ENCODE data around the gene ADTRP. TPM values are rescaled to one million over a fixed set of nuclear protein-coding genes. Genes with fewer than 3 reads are reported as not detected.
A peak's percentile ranks its signal among the peaks of the same experiment; 100 is the strongest.

The ADTRP gene
- total and polyA plus RNA-seq, 12 donors: 0.20 to 1.1 (median 0.35) TPM; not detected in 5

DNA sequence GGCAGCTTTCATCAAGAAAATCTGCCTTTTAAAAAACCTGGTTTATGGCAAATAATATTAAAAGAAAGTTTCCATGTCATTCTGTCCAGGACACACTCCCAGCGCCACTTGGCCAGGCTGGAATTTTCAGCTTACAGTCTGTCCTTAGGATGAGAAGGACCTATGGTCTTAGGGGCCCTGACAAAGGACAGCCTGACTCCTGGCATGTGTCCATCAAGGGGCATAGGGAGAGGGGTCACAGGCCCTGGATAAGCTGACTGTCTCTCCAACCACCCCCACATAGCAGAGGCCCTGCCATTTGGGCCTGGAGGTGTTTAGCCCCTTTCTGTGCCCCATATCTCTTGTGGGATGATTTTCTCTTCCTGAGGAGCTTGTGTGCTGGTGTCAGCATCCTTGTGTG is 60.6 kb downstream of the ADTRP start:
- no peak for DNase-seq
- no peaks in the 10 kb centered on the region for H3K36me3 ChIP-seq (replicated peaks in 1 of 2)
- WGBS, 4 donors: 94 to 100% (median 98%) methylated on average over 1 of the region's 1 CpG
- intact Hi-C loops (cut with DNase I): no loop called here
- no peaks in the 10 kb centered on the region for H3K27me3 ChIP-seq
- no peak for TF ChIP-seq POLR2A (IDR thresholded peaks at IDR 0.05)
- TF ChIP-seq, protein P1, sequence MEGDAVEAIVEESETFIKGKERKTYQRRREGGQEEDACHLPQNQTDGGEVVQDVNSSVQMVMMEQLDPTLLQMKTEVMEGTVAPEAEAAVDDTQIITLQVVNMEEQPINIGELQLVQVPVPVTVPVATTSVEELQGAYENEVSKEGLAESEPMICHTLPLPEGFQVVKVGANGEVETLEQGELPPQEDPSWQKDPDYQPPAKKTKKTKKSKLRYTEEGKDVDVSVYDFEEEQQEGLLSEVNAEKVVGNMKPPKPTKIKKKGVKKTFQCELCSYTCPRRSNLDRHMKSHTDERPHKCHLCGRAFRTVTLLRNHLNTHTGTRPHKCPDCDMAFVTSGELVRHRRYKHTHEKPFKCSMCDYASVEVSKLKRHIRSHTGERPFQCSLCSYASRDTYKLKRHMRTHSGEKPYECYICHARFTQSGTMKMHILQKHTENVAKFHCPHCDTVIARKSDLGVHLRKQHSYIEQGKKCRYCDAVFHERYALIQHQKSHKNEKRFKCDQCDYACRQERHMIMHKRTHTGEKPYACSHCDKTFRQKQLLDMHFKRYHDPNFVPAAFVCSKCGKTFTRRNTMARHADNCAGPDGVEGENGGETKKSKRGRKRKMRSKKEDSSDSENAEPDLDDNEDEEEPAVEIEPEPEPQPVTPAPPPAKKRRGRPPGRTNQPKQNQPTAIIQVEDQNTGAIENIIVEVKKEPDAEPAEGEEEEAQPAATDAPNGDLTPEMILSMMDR (IDR thresholded peaks at IDR 0.05): no peak
- no peaks in the 10 kb centered on the region for H3K9me3 ChIP-seq (replicated peaks in 1 of 3)
- no peak overlapping the region for H3K4me3 ChIP-seq
- no peak overlapping the region for H3K27ac ChIP-seq
- no peaks in the 10 kb centered on the region for H3K4me1 ChIP-seq (replicated peaks in 1 of 2)

DNA sequence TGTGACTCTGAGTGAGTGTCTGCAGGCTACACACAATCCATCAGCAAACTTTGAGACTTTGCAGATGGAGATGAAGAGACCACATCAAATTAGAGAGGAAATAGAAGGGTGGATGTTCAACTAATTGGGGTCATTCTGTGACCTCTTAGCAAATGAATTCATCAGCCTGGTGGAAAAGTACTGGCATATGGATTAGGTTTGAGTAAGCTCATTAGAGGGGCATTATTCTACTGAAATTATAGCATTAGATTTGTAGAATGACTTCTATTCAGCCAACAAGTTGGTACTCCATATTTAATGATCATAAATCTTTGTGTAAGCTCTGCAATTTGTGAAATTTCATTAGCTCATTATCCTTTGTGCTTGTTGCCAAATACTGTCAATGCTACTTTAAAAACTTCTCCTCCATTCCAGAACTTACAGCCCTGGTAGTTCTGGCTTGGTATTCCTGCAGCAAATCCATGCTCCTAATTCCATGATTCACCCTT is 63.8 kb downstream of the ADTRP start:
- Histone ChIP-seq H3K36me3 (replicated peaks in 1 of 2) (no peaks in the 10 kb centered on the region), H3K27ac (no peak overlapping the region), H3K9me3 (replicated peaks in 1 of 3) (no peaks in the 10 kb centered on the region), H3K4me1 (replicated peaks in 1 of 2) (no peaks in the 10 kb centered on the region), H3K27me3 (no peaks in the 10 kb centered on the region), H3K4me3 (no peak overlapping the region)
- intact Hi-C loops (cut with DNase I): no loop called here
- no peak for DNase-seq
- TF ChIP-seq, protein P1 (IDR thresholded peaks at IDR 0.05): no peak
- no peak for TF ChIP-seq POLR2A (IDR thresholded peaks at IDR 0.05)

DNA sequence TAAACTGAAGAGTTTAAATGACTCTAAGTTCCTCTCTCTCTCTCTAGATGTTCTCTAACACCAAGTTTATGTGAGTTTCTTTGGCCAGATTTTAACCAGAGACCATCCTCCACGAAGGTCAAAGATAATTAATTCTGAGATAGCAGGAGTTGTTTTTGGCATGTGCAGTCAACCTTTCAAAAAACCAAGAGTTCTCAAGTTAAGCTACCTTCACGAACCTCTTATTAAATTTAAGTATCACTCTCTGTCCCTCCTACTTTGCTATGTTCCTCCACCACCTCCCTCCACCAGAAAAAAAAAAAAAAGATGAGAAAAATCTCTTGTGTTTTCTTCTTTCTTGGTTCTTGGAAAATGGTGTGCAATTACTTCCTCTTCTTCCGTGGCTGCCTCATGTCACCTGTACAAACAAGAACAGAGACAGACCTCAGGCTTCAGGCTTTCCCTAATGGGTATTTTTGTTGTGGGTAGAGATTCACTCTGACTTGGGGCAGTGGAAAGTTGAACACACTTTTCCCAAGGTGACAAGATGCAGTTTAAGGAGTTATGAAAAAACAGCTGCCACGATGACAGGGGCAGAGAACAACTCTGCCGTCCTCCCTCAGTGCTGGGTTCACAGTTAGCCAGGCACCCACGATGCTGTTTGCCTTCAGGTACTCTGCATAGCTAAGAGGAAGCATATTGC is 64.3 kb downstream of the ADTRP start:
- intact Hi-C loops (cut with DNase I): no loop called here
- Histone ChIP-seq H3K4me1 (replicated peaks in 1 of 2) (no peaks in the 10 kb centered on the region), H3K9me3 (replicated peaks in 1 of 3) (no peaks in the 10 kb centered on the region), H3K27ac (no peak overlapping the region), H3K36me3 (replicated peaks in 1 of 2) (no peaks in the 10 kb centered on the region), H3K27me3 (no peaks in the 10 kb centered on the region), H3K4me3 (no peak overlapping the region)
- DNase-seq: no peak
- TF ChIP-seq, protein P1 (IDR thresholded peaks at IDR 0.05): no peak
- WGBS, 4 donors: 33 to 40% (median 37%) methylated on average over 6 of the region's 6 CpGs

DNA sequence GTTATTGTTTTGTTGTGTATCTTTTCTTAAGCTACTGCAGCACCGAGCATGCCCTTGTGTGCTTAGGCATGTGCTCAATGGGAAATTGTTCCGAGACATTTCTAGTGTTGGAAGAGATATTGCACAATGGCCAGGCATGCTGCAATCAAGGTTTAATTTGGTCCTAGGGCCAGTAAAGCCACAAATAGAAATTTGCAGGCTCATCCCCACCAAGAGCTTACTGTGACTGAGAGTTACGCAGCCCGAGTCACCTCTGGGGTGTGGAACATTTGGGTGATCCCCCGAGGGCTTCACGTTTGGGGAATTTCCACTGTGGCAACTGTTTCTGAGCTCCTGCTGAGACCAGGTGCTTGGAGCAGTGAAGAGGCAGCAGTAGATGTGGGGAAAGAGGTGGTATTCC is 65.8 kb downstream of the ADTRP start:
- Histone ChIP-seq H3K9me3 (replicated peaks in 1 of 3) (no peaks in the 10 kb centered on the region), H3K4me1 (replicated peaks in 1 of 2) (no peaks in the 10 kb centered on the region), H3K36me3 (replicated peaks in 1 of 2) (no peaks in the 10 kb centered on the region), H3K27me3 (no peaks in the 10 kb centered on the region), H3K4me3 (no peak overlapping the region), H3K27ac (no peak overlapping the region)
- WGBS, 4 donors: 62 to 83% (median 66%) methylated on average over 5 to 6 of the region's 6 CpGs
- TF ChIP-seq, protein P1 (IDR thresholded peaks at IDR 0.05): no peak
- no peak for TF ChIP-seq POLR2A (IDR thresholded peaks at IDR 0.05)
- peak in 5 of 7 donors; percentile 19 to 69 (median 61) for DNase-seq
- intact Hi-C loops (cut with DNase I): no loop called here
